IgD-negative memory B cell (primary cell): ENCODE results near the gene CMTM6. TPM values are rescaled to one million over a fixed set of nuclear protein-coding genes. Genes with fewer than 3 reads are reported as not detected.
"Not testable (repeated sequence)": the region's sequence is repeated elsewhere in the genome, so short reads cannot be mapped to it uniquely, and the experiment has no call there.

Experiments used
- H3K27ac Mint-ChIP-seq, 3 donors: one replicate each; pipeline ENCODE4 v1.8.0; 2020 to 2022; ENCODE audit warnings: mild to moderate bottlenecking in 3 of 3, mixed read lengths in 3 of 3, moderate library complexity in 1 of 3
- H3K27me3 Mint-ChIP-seq: one replicate; pipeline ENCODE4 v1.8.0; 2021; ENCODE audit warnings: mixed read lengths
- H3K36me3 Mint-ChIP-seq: one replicate; pipeline ENCODE4 v1.8.0; 2020; ENCODE audit warnings: mild to moderate bottlenecking, mixed read lengths
- H3K4me1 Mint-ChIP-seq, 3 donors: one replicate each; pipeline ENCODE4 v1.8.0; 2020 to 2022; ENCODE audit warnings: mixed read lengths in 3 of 3, mild to moderate bottlenecking in 1 of 3
- H3K4me3 Mint-ChIP-seq, 4 donors: one replicate each; pipeline ENCODE4 v1.8.0; 2020 to 2022; ENCODE audit warnings: mild to moderate bottlenecking in 4 of 4, mixed read lengths in 4 of 4, moderate library complexity in 3 of 4
- H3K9me3 Mint-ChIP-seq, 3 donors: one replicate each; pipeline ENCODE4 v1.8.0; 2020 to 2021; ENCODE audit warnings: mixed read lengths in 3 of 3, mild to moderate bottlenecking in 1 of 3
- polyA plus RNA-seq: library from polyadenylated mRNA; unstranded; fragments of 300-500 nt; fragmentation: Illumina TruSeq; gene quantifications from one replicate; pipeline ENCODE4 v1.2.3, GENCODE V29; 2021

CMTM6 gene
- polyA plus RNA-seq, 1 donor from 2014 or later, result 125 TPM

- no peaks in the 10 kb centered on the region for H3K27me3 Mint-ChIP-seq
- H3K4me1 Mint-ChIP-seq, result peaks cover 38 to 44% (median 43%) of the 10 kb centered on the region in 3 donors
- peaks cover 0 to 2% (median 0%) of the 10 kb centered on the region in 3 donors for H3K9me3 Mint-ChIP-seq
- peak overlapping the region; percentile 23 to 71 (median 35) for H3K27ac Mint-ChIP-seq
- no peak overlapping the region for H3K4me3 Mint-ChIP-seq
- H3K36me3 Mint-ChIP-seq, result peaks cover 4% of the 10 kb centered on the region
Measured at GRCh38 chr3:32452009-32452408, 50.6 kb downstream of the CMTM6 start.

GRCh38 chr3:32450992-32451659 lies 51.5 kb downstream of the CMTM6 start:
- H3K4me1 Mint-ChIP-seq, result peaks cover 40 to 50% (median 49%) of the 10 kb centered on the region in 3 donors
- H3K27ac Mint-ChIP-seq, result peak overlapping the region in 1 of 3 donors; percentile 68
- H3K36me3 Mint-ChIP-seq, result peaks cover 11% of the 10 kb centered on the region
- no peaks in the 10 kb centered on the region for H3K27me3 Mint-ChIP-seq
- H3K9me3 Mint-ChIP-seq, result peaks cover 0 to 4% (median 0%) of the 10 kb centered on the region in 3 donors
- peak overlapping the region in 1 of 4 donors; percentile 9 for H3K4me3 Mint-ChIP-seq

- H3K9me3 Mint-ChIP-seq, result peaks cover 0 to 4% (median 0%) of the 10 kb centered on the region in 3 donors
- H3K4me1 Mint-ChIP-seq, result peaks cover 40 to 49% (median 47%) of the 10 kb centered on the region in 3 donors
- no peaks in the 10 kb centered on the region for H3K27me3 Mint-ChIP-seq
- peak overlapping the region in 2 of 3 donors; percentile 68 to 90 for H3K27ac Mint-ChIP-seq
- peaks cover 12% of the 10 kb centered on the region for H3K36me3 Mint-ChIP-seq
- peak overlapping the region in 1 of 4 donors; percentile 3 for H3K4me3 Mint-ChIP-seq
Measured at GRCh38 chr3:32450426-32450825, 52.2 kb downstream of the CMTM6 start.

- Mint-ChIP-seq H3K4me1 (peaks cover 39 to 44% (median 42%) of the 10 kb centered on the region in 3 donors), H3K27me3 (no peaks in the 10 kb centered on the region), H3K36me3 (peaks cover 12% of the 10 kb centered on the region), H3K4me3 (peak overlapping the region in 2 of 4 donors; percentile 8 to 41), H3K27ac (peak overlapping the region in 1 of 3 donors; percentile 90), H3K9me3 (peaks cover 0 to 4% (median 0%) of the 10 kb centered on the region in 3 donors)
Measured at GRCh38 chr3:32449691-32450090, 53.0 kb downstream of the CMTM6 start.

GRCh38 chr3:32448686-32449474 lies 53.8 kb downstream of the CMTM6 start:
- peaks cover 12% of the 10 kb centered on the region for H3K36me3 Mint-ChIP-seq
- peaks cover 39 to 42% (median 41%) of the 10 kb centered on the region in 3 donors for H3K4me1 Mint-ChIP-seq
- peaks cover 0 to 4% (median 0%) of the 10 kb centered on the region in 3 donors for H3K9me3 Mint-ChIP-seq
- H3K4me3 Mint-ChIP-seq, result no peak overlapping the region
- H3K27ac Mint-ChIP-seq, result peak overlapping the region in 1 of 3 donors; percentile 90
- H3K27me3 Mint-ChIP-seq, result no peaks in the 10 kb centered on the region

- H3K27me3 Mint-ChIP-seq, result no peaks in the 10 kb centered on the region
- peaks cover 0 to 4% (median 0%) of the 10 kb centered on the region in 3 donors for H3K9me3 Mint-ChIP-seq
- peak overlapping the region in 1 of 3 donors; percentile 72 for H3K27ac Mint-ChIP-seq
- peaks cover 16% of the 10 kb centered on the region for H3K36me3 Mint-ChIP-seq
- peaks cover 42 to 48% (median 44%) of the 10 kb centered on the region in 3 donors for H3K4me1 Mint-ChIP-seq
- peak overlapping the region in 1 of 4 donors; percentile 62 for H3K4me3 Mint-ChIP-seq
Measured at GRCh38 chr3:32447865-32448400, 54.7 kb downstream of the CMTM6 start.

- Mint-ChIP-seq H3K4me1 (peaks cover 57 to 72% (median 71%) of the 10 kb centered on the region in 3 donors), H3K9me3 (peaks cover 0 to 4% (median 0%) of the 10 kb centered on the region in 3 donors), H3K27ac (peak overlapping the region in 2 of 3 donors; percentile 87), H3K36me3 (peaks cover 18% of the 10 kb centered on the region), H3K4me3 (peak overlapping the region in 1 of 4 donors; percentile 0), H3K27me3 (no peaks in the 10 kb centered on the region)
Measured at GRCh38 chr3:32443478-32443877, 59.2 kb downstream of the CMTM6 start.

- Mint-ChIP-seq H3K27me3 (no peaks in the 10 kb centered on the region), H3K4me1 (peaks cover 52 to 76% (median 73%) of the 10 kb centered on the region in 3 donors), H3K27ac (peak overlapping the region; percentile 75 to 90 (median 87)), H3K36me3 (peaks cover 18% of the 10 kb centered on the region), H3K4me3 (no peak overlapping the region), H3K9me3 (peaks cover 0 to 4% (median 0%) of the 10 kb centered on the region in 3 donors)
Measured at GRCh38 chr3:32442766-32443165, 59.9 kb downstream of the CMTM6 start.

- H3K4me3 Mint-ChIP-seq, result peak overlapping the region in 2 of 4 donors; percentile 65 to 71
- H3K27ac Mint-ChIP-seq, result peak overlapping the region; percentile 49 to 99 (median 75)
- H3K36me3 Mint-ChIP-seq, result peaks cover 8% of the 10 kb centered on the region
- H3K9me3 Mint-ChIP-seq, result no peaks in the 10 kb centered on the region
- H3K4me1 Mint-ChIP-seq, result peaks cover 45 to 71% (median 67%) of the 10 kb centered on the region in 3 donors
- H3K27me3 Mint-ChIP-seq, result no peaks in the 10 kb centered on the region
Measured at GRCh38 chr3:32440611-32441350, 61.9 kb downstream of the CMTM6 start.

- Mint-ChIP-seq H3K27ac (peak overlapping the region; percentile 75 to 99 (median 97)), H3K4me3 (peak overlapping the region; percentile 36 to 94 (median 84)), H3K4me1 (peaks cover 46 to 74% (median 68%) of the 10 kb centered on the region in 3 donors)
- not testable (repeated sequence) for H3K9me3 Mint-ChIP-seq, H3K27me3 Mint-ChIP-seq, H3K36me3 Mint-ChIP-seq
Measured at GRCh38 chr3:32439421-32439820, 63.2 kb downstream of the CMTM6 start.

- peak overlapping the region; percentile 75 to 99 (median 97) for H3K27ac Mint-ChIP-seq
- H3K27me3 Mint-ChIP-seq, result no peaks in the 10 kb centered on the region
- peaks cover 8% of the 10 kb centered on the region for H3K36me3 Mint-ChIP-seq
- peaks cover 46 to 70% (median 66%) of the 10 kb centered on the region in 3 donors for H3K4me1 Mint-ChIP-seq
- H3K9me3 Mint-ChIP-seq, result no peaks in the 10 kb centered on the region
- H3K4me3 Mint-ChIP-seq, result peak overlapping the region; percentile 36 to 94 (median 84)
Measured at GRCh38 chr3:32438596-32439344, 63.9 kb downstream of the CMTM6 start.

- Mint-ChIP-seq H3K27ac (peak overlapping the region; percentile 75 to 99 (median 97)), H3K36me3 (peaks cover 4% of the 10 kb centered on the region), H3K9me3 (no peaks in the 10 kb centered on the region), H3K27me3 (no peaks in the 10 kb centered on the region), H3K4me1 (peaks cover 48 to 72% (median 65%) of the 10 kb centered on the region in 3 donors), H3K4me3 (peak overlapping the region in 2 of 4 donors; percentile 57 to 80)
Measured at GRCh38 chr3:32437896-32438295, 64.8 kb downstream of the CMTM6 start.

GRCh38 chr3:32436816-32437189 lies 65.8 kb downstream of the CMTM6 start:
- Mint-ChIP-seq H3K4me3 (peak overlapping the region in 2 of 4 donors; percentile 61 to 86), H3K27ac (peak overlapping the region; percentile 42 to 90 (median 71)), H3K4me1 (peaks cover 45 to 76% (median 66%) of the 10 kb centered on the region in 3 donors), H3K27me3 (no peaks in the 10 kb centered on the region), H3K9me3 (no peaks in the 10 kb centered on the region), H3K36me3 (peaks cover 3% of the 10 kb centered on the region)
